NCI-H2196 treated with DMSO at 0.1 percent for 48 hours (cell line): Measurements from ENCODE around the gene ASTN1.
A peak's percentile ranks its signal among the peaks of the same experiment; 100 is the strongest.

Experiments used
- DNase-seq: peaks from one replicate; lab custom pipeline; 2025; ENCODE audit not compliant: unreplicated experiment; lab: John Stamatoyannopoulos, UW

ASTN1 gene

DNA sequence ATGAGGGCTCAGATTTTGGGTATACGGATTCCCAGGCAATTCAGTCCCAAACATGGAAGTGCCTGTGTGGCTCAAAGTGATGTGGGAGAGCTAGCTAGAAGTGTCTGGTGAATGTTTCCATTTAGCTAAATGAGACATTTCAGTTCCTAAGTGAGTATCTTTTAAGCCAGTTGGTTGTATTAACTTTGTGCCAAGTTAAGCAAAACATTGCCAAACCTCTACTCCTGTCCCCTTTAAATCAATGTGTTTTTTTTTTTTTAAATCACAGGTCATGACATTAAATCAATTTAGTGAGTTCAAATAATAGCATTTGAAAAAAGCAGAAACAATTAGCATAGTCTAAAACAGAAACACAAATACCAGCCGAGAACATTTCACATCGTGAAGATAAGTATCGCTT, 230.1 kb downstream of the ASTN1 start:
- no peak for DNase-seq

GRCh38 chr1:176932114-176933104, 232.1 kb downstream of the ASTN1 start:
- no peak for DNase-seq

GRCh38 chr1:176931526-176931925, 233.0 kb downstream of the ASTN1 start:
- no peak for DNase-seq

DNA sequence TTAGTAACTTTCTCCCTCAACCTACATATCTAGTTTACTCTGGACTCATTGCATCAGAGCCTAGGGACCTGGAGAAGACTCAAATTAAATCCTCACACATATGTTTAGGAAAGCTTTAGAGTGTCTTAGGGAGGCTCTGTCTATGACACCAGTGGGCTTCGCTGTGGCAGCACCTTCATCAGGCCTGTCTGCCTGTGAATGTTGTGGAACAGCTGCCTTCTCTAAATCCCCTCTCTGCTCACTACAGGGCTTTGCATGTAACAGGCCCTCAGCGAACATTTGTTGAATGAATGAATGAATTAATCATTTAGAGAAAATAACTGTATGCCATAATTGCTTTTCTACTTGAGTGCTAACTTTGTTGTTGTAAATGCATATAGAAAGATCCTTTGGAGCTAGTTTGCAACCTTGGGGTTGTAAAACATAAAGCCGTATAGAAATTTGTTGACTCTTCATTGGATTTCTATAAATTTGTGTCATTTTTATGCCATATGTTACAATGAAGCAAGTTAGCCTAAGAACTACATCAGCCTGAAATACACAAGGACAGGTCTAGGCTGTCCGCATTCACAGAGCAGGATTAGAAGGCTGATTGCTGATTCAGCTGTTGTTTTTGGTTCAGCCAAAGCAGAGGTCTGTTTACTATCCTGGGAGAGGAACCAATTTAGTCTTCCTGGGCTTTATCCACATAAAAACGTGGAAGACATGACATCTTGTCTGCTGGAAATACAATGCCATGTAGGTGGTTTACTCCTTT, 238.0 kb downstream of the ASTN1 start:
- no peak for DNase-seq

DNA sequence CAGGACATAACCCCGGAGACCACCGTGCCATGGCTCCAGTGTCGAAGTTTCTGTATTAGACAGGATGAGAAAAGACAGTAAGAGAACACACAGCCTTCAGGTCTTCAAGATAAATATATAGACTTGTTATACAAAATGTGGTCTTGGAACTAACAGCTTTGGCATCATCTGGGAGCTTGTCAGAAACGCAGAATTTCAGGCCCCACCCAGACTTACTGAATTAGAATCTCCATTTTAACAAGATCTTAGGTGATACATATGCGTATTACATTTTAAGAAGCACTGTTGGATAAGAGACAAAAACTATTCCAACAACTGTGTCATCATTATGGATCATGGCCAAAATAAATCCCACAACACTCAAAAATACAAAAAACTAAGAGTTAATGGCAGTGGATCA, 239.3 kb downstream of the ASTN1 start:
- DNase-seq = no peak

DNA sequence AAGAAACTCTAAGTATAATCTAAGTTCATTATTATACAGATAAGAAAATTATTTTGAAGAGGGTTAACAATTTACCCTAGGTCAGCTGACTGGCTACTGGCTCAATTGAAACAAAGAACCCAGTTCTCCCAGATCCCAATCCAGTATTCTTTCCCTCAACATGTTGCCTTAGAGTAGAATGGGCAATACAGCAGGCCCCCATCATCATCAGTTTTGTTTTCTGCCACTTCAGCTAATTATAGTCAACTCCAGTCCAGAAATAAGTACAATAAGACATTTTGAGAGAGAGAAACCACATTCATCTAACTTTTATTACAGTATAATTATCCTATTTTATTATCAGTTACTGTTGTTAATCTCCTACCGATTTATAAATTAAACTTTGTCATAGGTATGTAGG, 241.2 kb downstream of the ASTN1 start:
- no peak for DNase-seq

GRCh38 chr1:176919386-176920378, 244.8 kb downstream of the ASTN1 start:
- DNase-seq = no peak

DNA sequence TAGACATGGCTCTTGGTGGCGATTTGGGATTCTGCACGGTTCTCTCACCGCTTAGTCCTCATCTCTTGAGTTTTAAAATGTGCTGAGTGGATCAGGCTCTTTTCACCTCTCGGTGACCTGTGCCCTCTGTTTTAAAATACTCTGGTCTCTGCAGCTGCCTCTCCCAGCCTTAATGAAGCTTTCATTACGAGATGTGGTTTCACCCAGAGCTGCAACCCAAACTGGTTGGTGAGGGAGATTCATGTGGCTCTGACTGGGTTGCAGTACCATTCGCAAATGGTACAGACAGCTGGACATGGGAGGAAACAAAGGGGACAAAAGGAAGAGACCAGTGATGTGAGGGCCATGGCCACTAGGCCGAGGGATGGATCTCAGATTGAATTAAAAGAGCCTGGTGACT, 258.9 kb downstream of the ASTN1 start:
- no peak for DNase-seq

DNA sequence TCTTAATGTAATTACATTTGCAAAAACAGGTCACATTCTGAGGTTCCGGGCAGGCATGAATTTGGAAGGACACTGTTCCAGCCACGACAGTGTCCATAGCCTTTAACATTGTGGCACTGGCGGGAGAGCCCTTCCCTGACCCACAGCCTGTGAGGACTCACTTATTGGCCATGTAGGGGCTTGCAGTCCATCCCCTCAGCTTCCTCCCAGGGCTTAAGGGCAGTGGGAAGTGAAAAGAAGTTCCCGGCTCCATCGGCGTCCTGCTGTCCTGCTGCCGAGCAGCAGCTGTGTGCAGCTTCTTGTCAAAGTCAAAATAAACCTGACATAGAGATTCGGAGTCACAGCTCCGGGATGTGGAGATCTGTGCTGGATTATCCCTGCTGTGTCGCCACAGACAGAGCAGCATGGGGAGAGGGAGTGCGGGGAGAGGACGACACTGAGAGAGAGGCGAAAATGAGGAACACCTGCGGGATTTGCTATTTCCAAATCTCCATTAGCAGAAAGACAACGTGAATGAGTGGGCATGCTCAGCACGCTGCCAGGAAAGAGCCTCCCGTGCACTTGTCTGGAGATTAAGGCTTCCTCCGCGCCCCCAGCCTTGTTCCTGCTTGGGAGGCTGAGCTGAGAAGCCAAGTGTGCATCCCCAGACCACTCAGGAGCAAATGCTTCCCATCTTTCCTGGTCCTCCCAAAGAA, 260.3 kb downstream of the ASTN1 start:
- no peak for DNase-seq

DNA sequence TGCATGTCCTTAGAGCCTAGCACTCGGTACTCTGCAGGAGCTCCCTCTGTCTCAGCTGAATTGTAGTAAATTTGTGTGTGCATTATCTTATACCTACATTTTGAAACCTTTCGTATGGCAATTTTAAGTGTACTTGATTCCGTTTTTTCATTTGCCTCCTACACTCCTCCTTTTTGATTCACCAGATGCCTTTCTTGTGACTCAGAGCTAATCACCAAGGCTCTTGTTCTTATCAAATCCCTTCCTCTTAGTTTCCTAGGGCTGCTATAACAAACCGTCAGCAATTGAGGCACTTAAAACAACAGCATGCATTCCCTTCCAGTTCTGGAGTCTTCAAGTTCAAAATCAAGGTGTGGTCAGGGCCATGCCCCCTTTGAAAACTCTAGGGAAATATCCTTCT, 261.0 kb downstream of the ASTN1 start:
- no peak for DNase-seq

- no peak for DNase-seq
These were observed 265.2 kb downstream of the ASTN1 start for GRCh38 chr1:176899321-176899720.

DNA sequence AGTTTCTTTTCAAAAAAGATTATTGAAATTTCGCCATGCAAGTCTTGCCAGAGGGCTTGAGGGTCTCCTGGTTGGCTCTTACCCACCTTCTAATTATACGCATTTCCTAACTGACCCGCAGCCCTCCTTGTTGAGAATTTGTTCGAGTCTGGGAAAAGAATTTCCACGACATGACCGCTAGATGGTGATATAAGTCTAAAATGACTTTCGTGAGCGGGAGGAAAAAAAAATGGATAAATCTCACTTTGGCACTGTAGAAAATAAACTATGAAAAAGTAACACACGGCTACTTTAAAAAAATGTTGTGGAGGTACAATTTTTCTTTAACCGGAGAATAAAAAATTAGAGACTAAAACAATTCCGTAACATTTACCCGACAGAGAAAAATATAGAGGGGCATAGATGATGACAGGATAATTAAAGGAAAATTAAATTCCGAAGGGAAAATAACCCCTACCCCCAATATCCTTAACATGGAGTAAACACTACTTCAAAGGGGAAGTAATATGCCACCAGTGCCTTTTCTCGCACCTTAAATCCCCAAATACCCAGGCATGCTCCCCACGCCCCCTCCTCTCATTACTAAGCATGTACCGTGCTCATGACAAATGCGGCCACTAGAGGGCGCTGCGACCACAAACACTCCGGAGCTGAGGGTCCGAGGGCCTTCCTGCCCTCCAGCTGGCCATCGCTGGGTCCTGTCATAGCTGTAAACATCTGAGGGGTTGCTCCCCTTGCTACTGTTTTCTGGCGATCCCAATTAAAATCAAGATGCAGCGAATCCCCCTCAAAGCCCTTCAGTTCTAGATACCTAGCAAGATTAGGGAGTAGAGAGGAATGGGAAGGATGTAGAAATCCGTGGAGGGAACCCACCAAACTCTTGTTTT, 266.9 kb downstream of the ASTN1 start:
- DNase-seq = peak; percentile 7

DNA sequence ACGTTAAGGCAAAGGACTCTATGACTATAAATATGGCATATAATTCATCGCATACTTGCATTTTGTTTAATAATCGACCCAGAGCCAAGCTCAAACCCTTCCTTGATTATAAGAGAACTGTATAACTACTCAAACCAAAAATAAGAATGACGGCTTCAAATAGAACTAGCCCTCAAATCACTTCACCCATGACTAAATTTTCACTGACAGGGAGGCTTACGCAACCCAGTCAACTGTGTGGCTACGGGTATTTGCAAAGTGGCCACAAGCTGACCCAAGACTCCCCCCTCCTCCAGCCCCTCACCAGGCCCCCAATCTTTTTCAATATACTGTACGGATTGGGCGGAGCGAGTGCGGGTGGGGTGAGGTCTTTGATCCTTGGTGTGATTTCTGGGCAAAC, 268.3 kb downstream of the ASTN1 start:
- DNase-seq = no peak

- DNase-seq = no peak
These were observed 270.1 kb downstream of the ASTN1 start for GRCh38 chr1:176894450-176894849.

- no peak for DNase-seq
These were observed 270.7 kb downstream of the ASTN1 start for GRCh38 chr1:176893625-176894352.

- no peak for DNase-seq
These were observed 276.0 kb downstream of the ASTN1 start for GRCh38 chr1:176888471-176889032.

GRCh38 chr1:176885751-176886150, 278.8 kb downstream of the ASTN1 start:
- no peak for DNase-seq

GRCh38 chr1:176885341-176885740, 279.2 kb downstream of the ASTN1 start:
- DNase-seq = no peak
